GM18508 (cell line): Measurements from ENCODE around the gene OXER1.

Source experiments
- ATAC-seq: cut with Tn5 transposase; IDR thresholded peaks from one replicate; pipeline ENCODE4 v1.9.1; 2021; ENCODE audit warnings: moderate number of reproducible peaks; ENCODE audit not compliant: insufficient read depth, unreplicated experiment

The OXER1 gene

GRCh38 chr2:42764096-42764495, at the start of gene OXER1:
TSS of gene OXER1 (minus strand) at chr2:42764135. CDS start at chr2:42764062, 73 bp downstream.
- no peak for ATAC-seq

GRCh38 chr2:42812899-42813479, 49.1 kb upstream of the OXER1 start:
- no peak for ATAC-seq

GRCh38 chr2:42810971-42811811, 47.3 kb upstream of the OXER1 start:
- no peak for ATAC-seq

GRCh38 chr2:42810121-42810970, 46.4 kb upstream of the OXER1 start:
- ATAC-seq: peak; percentile 62

- ATAC-seq: no peak
Observed at GRCh38 chr2:42809819-42810120, 45.8 kb upstream of the OXER1 start.

- no peak for ATAC-seq
Observed at GRCh38 chr2:42809131-42809818, 45.3 kb upstream of the OXER1 start.

GRCh38 chr2:42808301-42808700, 44.4 kb upstream of the OXER1 start:
- ATAC-seq: no peak

GRCh38 chr2:42806786-42807185, 42.9 kb upstream of the OXER1 start:
- no peak for ATAC-seq

- no peak for ATAC-seq
Observed at GRCh38 chr2:42804891-42805290, 41.0 kb upstream of the OXER1 start.

GRCh38 chr2:42804338-42804737, 40.4 kb upstream of the OXER1 start:
- ATAC-seq: no peak

GRCh38 chr2:42802150-42802549, 38.2 kb upstream of the OXER1 start:
- no peak for ATAC-seq

- ATAC-seq: no peak
Observed at GRCh38 chr2:42801381-42801780, 37.4 kb upstream of the OXER1 start.

GRCh38 chr2:42800981-42801380, 37.0 kb upstream of the OXER1 start:
- ATAC-seq: no peak

- ATAC-seq: no peak
Observed at GRCh38 chr2:42800461-42800962, 36.6 kb upstream of the OXER1 start.

- ATAC-seq: no peak
Observed at GRCh38 chr2:42799881-42800280, 35.9 kb upstream of the OXER1 start.

GRCh38 chr2:42797281-42797680, 33.3 kb upstream of the OXER1 start:
- no peak for ATAC-seq

- ATAC-seq: no peak
Observed at GRCh38 chr2:42796427-42797248, 32.7 kb upstream of the OXER1 start.

GRCh38 chr2:42795841-42796301, 31.9 kb upstream of the OXER1 start:
- peak; percentile 33 for ATAC-seq

- ATAC-seq: no peak
Observed at GRCh38 chr2:42795275-42795674, 31.3 kb upstream of the OXER1 start.
